ENCODE results near the gene LPGAT1.

Gene LPGAT1

GRCh38 chr1:211761400-211761799 lies 69.2 kb downstream of the LPGAT1 start:
- no peak overlapping the region for H3K27ac ChIP-seq (ENCODE audit: low read length)
- H3K4me3 ChIP-seq (ENCODE audit: low read length in 2 of 2), result no peak overlapping the region
- no peaks in the 10 kb centered on the region for H3K9me3 ChIP-seq (ENCODE audit: control insufficient read depth in 2 of 2, low read length in 2 of 2)
- H3K27me3 ChIP-seq (ENCODE audit: control insufficient read depth in 1 of 2, insufficient read depth in 2 of 2, low read length in 2 of 2), result no peaks in the 10 kb centered on the region
- H3K36me3 ChIP-seq (ENCODE audit: control insufficient read depth in 2 of 2, insufficient read depth in 2 of 2, low read length in 2 of 2), result peaks cover 6 to 10% of the 10 kb centered on the region in 2 donors
- H3K4me1 ChIP-seq (ENCODE audit: control insufficient read depth, insufficient read depth, low read length), result no peaks in the 10 kb centered on the region
- no peak overlapping the region for H3K9ac ChIP-seq (ENCODE audit: low read length in 2 of 2)

GRCh38 chr1:211756471-211757020 lies 74.0 kb downstream of the LPGAT1 start:
- no peak overlapping the region for H3K4me3 ChIP-seq (ENCODE audit: low read length in 2 of 2)
- no peak overlapping the region for H3K9ac ChIP-seq (ENCODE audit: low read length in 2 of 2)
- H3K4me1 ChIP-seq (ENCODE audit: control insufficient read depth, insufficient read depth, low read length), result no peaks in the 10 kb centered on the region
- no peaks in the 10 kb centered on the region for H3K9me3 ChIP-seq (ENCODE audit: control insufficient read depth in 2 of 2, low read length in 2 of 2)
- peaks cover 4 to 10% of the 10 kb centered on the region in 2 donors for H3K36me3 ChIP-seq (ENCODE audit: control insufficient read depth in 2 of 2, insufficient read depth in 2 of 2, low read length in 2 of 2)
- no peaks in the 10 kb centered on the region for H3K27me3 ChIP-seq (ENCODE audit: control insufficient read depth in 1 of 2, insufficient read depth in 2 of 2, low read length in 2 of 2)
- H3K27ac ChIP-seq (ENCODE audit: low read length), result no peak overlapping the region

- H3K27ac ChIP-seq (ENCODE audit: low read length), result no peak overlapping the region
- peaks cover 6 to 15% of the 10 kb centered on the region in 2 donors for H3K36me3 ChIP-seq (ENCODE audit: control insufficient read depth in 2 of 2, insufficient read depth in 2 of 2, low read length in 2 of 2)
- H3K4me3 ChIP-seq (ENCODE audit: low read length in 2 of 2), result no peak overlapping the region
- H3K27me3 ChIP-seq (ENCODE audit: control insufficient read depth in 1 of 2, insufficient read depth in 2 of 2, low read length in 2 of 2), result no peaks in the 10 kb centered on the region
- H3K4me1 ChIP-seq (ENCODE audit: control insufficient read depth, insufficient read depth, low read length), result no peaks in the 10 kb centered on the region
- no peak overlapping the region for H3K9ac ChIP-seq (ENCODE audit: low read length in 2 of 2)
- H3K9me3 ChIP-seq (ENCODE audit: control insufficient read depth in 2 of 2, low read length in 2 of 2), result no peaks in the 10 kb centered on the region
Observed at GRCh38 chr1:211753649-211754251, 76.8 kb downstream of the LPGAT1 start.

- Histone ChIP-seq H3K9ac (ENCODE audit: low read length in 2 of 2) (no peak overlapping the region), H3K36me3 (ENCODE audit: control insufficient read depth in 2 of 2, insufficient read depth in 2 of 2, low read length in 2 of 2) (peaks cover 6 to 17% of the 10 kb centered on the region in 2 donors), H3K9me3 (ENCODE audit: control insufficient read depth in 2 of 2, low read length in 2 of 2) (no peaks in the 10 kb centered on the region), H3K27me3 (ENCODE audit: control insufficient read depth in 1 of 2, insufficient read depth in 2 of 2, low read length in 2 of 2) (no peaks in the 10 kb centered on the region), H3K27ac (ENCODE audit: low read length) (no peak overlapping the region), H3K4me3 (ENCODE audit: low read length in 2 of 2) (no peak overlapping the region), H3K4me1 (ENCODE audit: control insufficient read depth, insufficient read depth, low read length) (no peaks in the 10 kb centered on the region)
Observed at GRCh38 chr1:211752951-211753486, 77.5 kb downstream of the LPGAT1 start.

GRCh38 chr1:211752317-211752716 lies 78.2 kb downstream of the LPGAT1 start:
- no peak overlapping the region for H3K4me3 ChIP-seq (ENCODE audit: low read length in 2 of 2)
- no peaks in the 10 kb centered on the region for H3K9me3 ChIP-seq (ENCODE audit: control insufficient read depth in 2 of 2, low read length in 2 of 2)
- H3K36me3 ChIP-seq (ENCODE audit: control insufficient read depth in 2 of 2, insufficient read depth in 2 of 2, low read length in 2 of 2), result peaks cover 8 to 12% of the 10 kb centered on the region in 2 donors
- H3K27ac ChIP-seq (ENCODE audit: low read length), result no peak overlapping the region
- H3K9ac ChIP-seq (ENCODE audit: low read length in 2 of 2), result no peak overlapping the region
- no peaks in the 10 kb centered on the region for H3K4me1 ChIP-seq (ENCODE audit: control insufficient read depth, insufficient read depth, low read length)
- H3K27me3 ChIP-seq (ENCODE audit: control insufficient read depth in 1 of 2, insufficient read depth in 2 of 2, low read length in 2 of 2), result no peaks in the 10 kb centered on the region

GRCh38 chr1:211751438-211751837 lies 79.1 kb downstream of the LPGAT1 start:
- Histone ChIP-seq H3K4me1 (ENCODE audit: control insufficient read depth, insufficient read depth, low read length) (no peaks in the 10 kb centered on the region), H3K9ac (ENCODE audit: low read length in 2 of 2) (no peak overlapping the region), H3K9me3 (ENCODE audit: control insufficient read depth in 2 of 2, low read length in 2 of 2) (no peaks in the 10 kb centered on the region), H3K27ac (ENCODE audit: low read length) (no peak overlapping the region), H3K4me3 (ENCODE audit: low read length in 2 of 2) (no peak overlapping the region), H3K36me3 (ENCODE audit: control insufficient read depth in 2 of 2, insufficient read depth in 2 of 2, low read length in 2 of 2) (peaks cover 11% of the 10 kb centered on the region in 2 donors), H3K27me3 (ENCODE audit: control insufficient read depth in 1 of 2, insufficient read depth in 2 of 2, low read length in 2 of 2) (no peaks in the 10 kb centered on the region)

- no peak overlapping the region for H3K9ac ChIP-seq (ENCODE audit: low read length in 2 of 2)
- no peaks in the 10 kb centered on the region for H3K4me1 ChIP-seq (ENCODE audit: control insufficient read depth, insufficient read depth, low read length)
- H3K36me3 ChIP-seq (ENCODE audit: control insufficient read depth in 2 of 2, insufficient read depth in 2 of 2, low read length in 2 of 2), result peaks cover 11% of the 10 kb centered on the region in 2 donors
- H3K4me3 ChIP-seq (ENCODE audit: low read length in 2 of 2), result no peak overlapping the region
- H3K9me3 ChIP-seq (ENCODE audit: control insufficient read depth in 2 of 2, low read length in 2 of 2), result no peaks in the 10 kb centered on the region
- no peak overlapping the region for H3K27ac ChIP-seq (ENCODE audit: low read length)
- no peaks in the 10 kb centered on the region for H3K27me3 ChIP-seq (ENCODE audit: control insufficient read depth in 1 of 2, insufficient read depth in 2 of 2, low read length in 2 of 2)
Observed at GRCh38 chr1:211750599-211750998, 80.0 kb downstream of the LPGAT1 start.

- no peaks in the 10 kb centered on the region for H3K4me1 ChIP-seq (ENCODE audit: control insufficient read depth, insufficient read depth, low read length)
- no peak overlapping the region for H3K27ac ChIP-seq (ENCODE audit: low read length)
- no peak overlapping the region for H3K9ac ChIP-seq (ENCODE audit: low read length in 2 of 2)
- H3K9me3 ChIP-seq (ENCODE audit: control insufficient read depth in 2 of 2, low read length in 2 of 2), result no peaks in the 10 kb centered on the region
- peaks cover 11% of the 10 kb centered on the region in 2 donors for H3K36me3 ChIP-seq (ENCODE audit: control insufficient read depth in 2 of 2, insufficient read depth in 2 of 2, low read length in 2 of 2)
- no peak overlapping the region for H3K4me3 ChIP-seq (ENCODE audit: low read length in 2 of 2)
- H3K27me3 ChIP-seq (ENCODE audit: control insufficient read depth in 1 of 2, insufficient read depth in 2 of 2, low read length in 2 of 2), result no peaks in the 10 kb centered on the region
Observed at GRCh38 chr1:211749251-211749650, 81.3 kb downstream of the LPGAT1 start.

- no peak overlapping the region for H3K9ac ChIP-seq (ENCODE audit: low read length in 2 of 2)
- H3K4me1 ChIP-seq (ENCODE audit: control insufficient read depth, insufficient read depth, low read length), result no peaks in the 10 kb centered on the region
- no peaks in the 10 kb centered on the region for H3K9me3 ChIP-seq (ENCODE audit: control insufficient read depth in 2 of 2, low read length in 2 of 2)
- H3K27ac ChIP-seq (ENCODE audit: low read length), result no peak overlapping the region
- no peak overlapping the region for H3K4me3 ChIP-seq (ENCODE audit: low read length in 2 of 2)
- H3K27me3 ChIP-seq (ENCODE audit: control insufficient read depth in 1 of 2, insufficient read depth in 2 of 2, low read length in 2 of 2), result no peaks in the 10 kb centered on the region
- H3K36me3 ChIP-seq (ENCODE audit: control insufficient read depth in 2 of 2, insufficient read depth in 2 of 2, low read length in 2 of 2), result peaks cover 9% of the 10 kb centered on the region in 2 donors
Observed at GRCh38 chr1:211748810-211749209, 81.8 kb downstream of the LPGAT1 start.

- H3K4me1 ChIP-seq (ENCODE audit: control insufficient read depth, insufficient read depth, low read length), result no peaks in the 10 kb centered on the region
- H3K27ac ChIP-seq (ENCODE audit: low read length), result no peak overlapping the region
- H3K9me3 ChIP-seq (ENCODE audit: control insufficient read depth in 2 of 2, low read length in 2 of 2), result no peaks in the 10 kb centered on the region
- no peak overlapping the region for H3K9ac ChIP-seq (ENCODE audit: low read length in 2 of 2)
- peaks cover 2 to 5% of the 10 kb centered on the region in 2 donors for H3K36me3 ChIP-seq (ENCODE audit: control insufficient read depth in 2 of 2, insufficient read depth in 2 of 2, low read length in 2 of 2)
- H3K4me3 ChIP-seq (ENCODE audit: low read length in 2 of 2), result no peak overlapping the region
- peaks cover 0 to 5% of the 10 kb centered on the region in 2 donors for H3K27me3 ChIP-seq (ENCODE audit: control insufficient read depth in 1 of 2, insufficient read depth in 2 of 2, low read length in 2 of 2)
Observed at GRCh38 chr1:211742889-211743529, 87.6 kb downstream of the LPGAT1 start.

- Histone ChIP-seq H3K27me3 (ENCODE audit: control insufficient read depth in 1 of 2, insufficient read depth in 2 of 2, low read length in 2 of 2) (peaks cover under 1 to 5% of the 10 kb centered on the region in 2 donors), H3K9me3 (ENCODE audit: control insufficient read depth in 2 of 2, low read length in 2 of 2) (no peaks in the 10 kb centered on the region), H3K4me1 (ENCODE audit: control insufficient read depth, insufficient read depth, low read length) (no peaks in the 10 kb centered on the region), H3K36me3 (ENCODE audit: control insufficient read depth in 2 of 2, insufficient read depth in 2 of 2, low read length in 2 of 2) (peaks cover 0 to 2% of the 10 kb centered on the region in 2 donors), H3K9ac (ENCODE audit: low read length in 2 of 2) (no peak overlapping the region), H3K4me3 (ENCODE audit: low read length in 2 of 2) (no peak overlapping the region), H3K27ac (ENCODE audit: low read length) (no peak overlapping the region)
Observed at GRCh38 chr1:211742272-211742671, 88.3 kb downstream of the LPGAT1 start.
